HG02943 (cell line): ENCODE data around the gene NHERF2.
"Not testable (repeated sequence)": the region's sequence is repeated elsewhere in the genome, so short reads cannot be mapped to it uniquely, and the experiment has no call there.

ENCODE experiments used
- ATAC-seq: cut with Tn5 transposase; IDR thresholded peaks from one replicate; pipeline ENCODE4 v1.9.1; 2021; ENCODE audit warnings: mild to moderate bottlenecking, low read depth, moderate library complexity; ENCODE audit not compliant: unreplicated experiment

The NHERF2 gene

GRCh38 chr16:2004795-2005517 is 21.7 kb upstream of the NHERF2 start:
- ATAC-seq: no peak

GRCh38 chr16:2005646-2006045 is 21.1 kb upstream of the NHERF2 start:
- no peak for ATAC-seq

- no peak for ATAC-seq
These were observed 20.4 kb upstream of the NHERF2 start for GRCh38 chr16:2006317-2006716.

- ATAC-seq: no peak
These were observed 19.4 kb upstream of the NHERF2 start for GRCh38 chr16:2007081-2007836.

GRCh38 chr16:2008009-2008526 is 18.6 kb upstream of the NHERF2 start:
- ATAC-seq: no peak

GRCh38 chr16:2008631-2009163 is 18.0 kb upstream of the NHERF2 start:
- ATAC-seq: peak; percentile 2

GRCh38 chr16:2009164-2009711 is 17.5 kb upstream of the NHERF2 start:
- ATAC-seq: peak; percentile 32

GRCh38 chr16:2009791-2010510 is 16.8 kb upstream of the NHERF2 start, which contains the start of gene ZNF598:
Gene ZNF598 (minus strand): TSS chr16:2009821.
- peak; percentile 78 for ATAC-seq

GRCh38 chr16:2011726-2012125 is 15.0 kb upstream of the NHERF2 start:
- not testable (repeated sequence) for ATAC-seq

- ATAC-seq: no peak
These were observed 13.2 kb upstream of the NHERF2 start for GRCh38 chr16:2013527-2013926.

- no peak for ATAC-seq
These were observed 11.4 kb upstream of the NHERF2 start for GRCh38 chr16:2015117-2015946.

- no peak for ATAC-seq
These were observed 10.8 kb upstream of the NHERF2 start for GRCh38 chr16:2015947-2016208.

GRCh38 chr16:2016407-2016922 is 10.2 kb upstream of the NHERF2 start:
- ATAC-seq: no peak

- no peak for ATAC-seq
These were observed 7.2 kb upstream of the NHERF2 start, which contains the start of gene NPW for GRCh38 chr16:2019518-2019920. Gene NPW (plus strand): TSS chr16:2019785.

- ATAC-seq: no peak
These were observed 6.5 kb upstream of the NHERF2 start for GRCh38 chr16:2019921-2020831.

GRCh38 chr16:2022723-2023091 is 4.0 kb upstream of the NHERF2 start:
- no peak for ATAC-seq

- ATAC-seq: peak; percentile 69
These were observed 3.3 kb upstream of the NHERF2 start for GRCh38 chr16:2023092-2024031.

- ATAC-seq: no peak
These were observed 2.7 kb upstream of the NHERF2 start for GRCh38 chr16:2024032-2024420.
